ENCODE results near the gene GJB6. TPM values are rescaled to one million over a fixed set of nuclear protein-coding genes. Genes with fewer than 3 reads are reported as not detected.

GJB6 gene
- total RNA-seq, 1 donor from 2014 or later: not detected

DNA sequence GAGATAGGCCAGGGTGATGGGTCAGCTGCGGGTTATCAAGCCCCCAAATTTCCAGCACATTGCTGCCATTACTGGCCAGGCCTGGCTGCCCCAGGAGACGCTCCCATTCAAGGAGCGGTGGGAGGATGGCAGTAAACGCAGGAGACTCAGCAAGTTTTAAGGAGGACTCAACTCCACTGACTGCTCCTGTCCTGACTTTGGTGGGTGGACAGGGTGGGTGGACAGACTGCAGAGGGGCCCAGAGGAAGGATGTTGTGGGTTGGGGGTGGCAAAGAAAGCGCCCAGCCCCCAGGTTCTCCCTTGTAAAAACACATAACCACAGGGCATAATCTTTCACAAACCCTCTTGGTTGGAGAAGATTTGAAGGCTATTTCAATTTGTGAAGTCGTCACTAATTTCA is 4.4 kb downstream of the GJB6 start:
- no peak for DNase-seq (ENCODE audit: low read depth)
- TF ChIP-seq, protein P1, sequence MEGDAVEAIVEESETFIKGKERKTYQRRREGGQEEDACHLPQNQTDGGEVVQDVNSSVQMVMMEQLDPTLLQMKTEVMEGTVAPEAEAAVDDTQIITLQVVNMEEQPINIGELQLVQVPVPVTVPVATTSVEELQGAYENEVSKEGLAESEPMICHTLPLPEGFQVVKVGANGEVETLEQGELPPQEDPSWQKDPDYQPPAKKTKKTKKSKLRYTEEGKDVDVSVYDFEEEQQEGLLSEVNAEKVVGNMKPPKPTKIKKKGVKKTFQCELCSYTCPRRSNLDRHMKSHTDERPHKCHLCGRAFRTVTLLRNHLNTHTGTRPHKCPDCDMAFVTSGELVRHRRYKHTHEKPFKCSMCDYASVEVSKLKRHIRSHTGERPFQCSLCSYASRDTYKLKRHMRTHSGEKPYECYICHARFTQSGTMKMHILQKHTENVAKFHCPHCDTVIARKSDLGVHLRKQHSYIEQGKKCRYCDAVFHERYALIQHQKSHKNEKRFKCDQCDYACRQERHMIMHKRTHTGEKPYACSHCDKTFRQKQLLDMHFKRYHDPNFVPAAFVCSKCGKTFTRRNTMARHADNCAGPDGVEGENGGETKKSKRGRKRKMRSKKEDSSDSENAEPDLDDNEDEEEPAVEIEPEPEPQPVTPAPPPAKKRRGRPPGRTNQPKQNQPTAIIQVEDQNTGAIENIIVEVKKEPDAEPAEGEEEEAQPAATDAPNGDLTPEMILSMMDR (conservative IDR thresholded peaks at IDR 0.05; ENCODE audit: low read depth, low read length): no peak
- H3K4me3 ChIP-seq (ENCODE audit: low read depth, low read length): no peak overlapping the region

DNA sequence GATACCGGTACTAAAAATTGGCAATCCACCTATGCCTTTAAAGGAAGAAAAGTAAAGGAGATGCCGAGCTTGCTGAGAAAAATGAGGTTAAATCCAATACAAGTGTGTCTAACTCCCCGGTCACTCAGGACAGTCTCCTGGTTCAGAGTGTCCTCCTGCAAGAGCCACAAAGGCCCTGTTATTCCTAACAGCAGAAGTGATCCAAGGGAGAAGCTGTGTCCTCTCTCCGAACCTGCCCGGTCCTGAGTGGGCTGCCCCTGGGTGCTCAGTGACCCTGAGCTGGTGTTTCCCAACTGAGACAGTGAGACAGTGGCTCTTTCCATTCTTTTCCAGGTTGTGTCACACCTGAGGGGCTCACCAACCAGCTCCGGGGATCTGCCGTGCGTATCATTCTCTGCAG is 4.8 kb downstream of the GJB6 start:
- no peak for DNase-seq (ENCODE audit: low read depth)
- TF ChIP-seq, protein P1 (conservative IDR thresholded peaks at IDR 0.05; ENCODE audit: low read depth, low read length): no peak
- H3K4me3 ChIP-seq (ENCODE audit: low read depth, low read length): no peak overlapping the region

DNA sequence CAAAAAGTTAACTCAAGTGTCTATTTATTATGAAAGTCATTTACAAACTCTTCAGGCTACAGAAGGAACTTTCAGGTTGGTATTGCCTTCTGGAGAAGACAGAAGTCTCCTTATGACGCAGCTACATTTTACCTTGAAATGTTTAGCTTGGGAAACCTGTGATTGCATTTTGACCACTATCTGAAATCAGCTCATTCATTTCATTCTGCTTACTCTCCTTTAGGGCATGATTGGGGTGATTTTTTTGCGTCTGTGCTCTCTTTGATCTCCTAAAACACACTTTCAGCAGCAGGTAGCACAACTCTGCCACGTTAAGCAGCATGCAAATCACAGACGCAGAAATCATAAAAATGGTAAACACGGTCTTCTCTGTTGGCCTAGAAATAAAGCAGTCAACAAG is 9.6 kb downstream of the GJB6 start:
- H3K4me3 ChIP-seq (ENCODE audit: low read depth, low read length): no peak overlapping the region
- TF ChIP-seq, protein P1 (conservative IDR thresholded peaks at IDR 0.05; ENCODE audit: low read depth, low read length): no peak
- DNase-seq (ENCODE audit: low read depth): no peak

DNA sequence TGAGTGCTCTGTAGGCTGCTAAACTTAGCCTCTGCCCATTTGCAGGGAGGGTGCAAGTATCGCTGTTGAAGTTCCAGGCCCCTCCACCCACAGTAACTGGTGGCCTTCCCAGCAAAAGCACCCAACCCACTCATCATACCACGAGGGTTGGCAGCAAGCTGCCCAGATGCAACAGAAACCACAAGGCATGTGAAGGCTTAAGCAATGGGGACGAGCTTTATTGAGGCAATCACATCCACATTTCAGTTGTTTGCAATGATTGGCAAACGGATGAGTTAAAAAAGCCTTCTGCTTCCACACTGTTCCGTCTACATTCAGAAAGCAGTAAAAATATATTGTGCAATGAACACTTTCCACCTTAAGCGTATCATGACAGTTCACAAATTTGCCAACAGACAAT is 10.3 kb downstream of the GJB6 start:
- no peak for DNase-seq (ENCODE audit: low read depth)
- TF ChIP-seq, protein P1 (conservative IDR thresholded peaks at IDR 0.05; ENCODE audit: low read depth, low read length): no peak
- H3K4me3 ChIP-seq (ENCODE audit: low read depth, low read length): no peak overlapping the region

DNA sequence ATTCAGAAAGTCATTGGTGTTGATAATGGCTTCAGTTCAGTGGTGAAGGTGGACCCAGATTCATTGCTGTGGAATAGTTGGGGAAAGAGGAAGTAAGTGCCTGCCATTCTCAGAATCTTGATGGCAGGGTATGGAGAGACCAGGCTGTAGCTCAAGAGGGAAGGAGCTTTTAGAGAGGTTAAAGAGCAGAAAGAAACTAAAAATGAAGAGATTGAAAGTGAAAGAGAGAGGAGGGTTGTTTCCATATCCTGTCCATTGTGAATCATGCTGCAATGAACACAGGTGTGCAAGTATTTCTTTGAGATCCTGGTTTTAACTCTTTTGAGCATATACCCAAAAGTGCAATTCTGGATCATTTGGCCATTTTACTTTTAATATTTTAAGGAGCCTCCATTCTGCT is 12.5 kb downstream of the GJB6 start:
- TF ChIP-seq, protein P1 (conservative IDR thresholded peaks at IDR 0.05; ENCODE audit: low read depth, low read length): no peak
- DNase-seq (ENCODE audit: low read depth): no peak
- no peak overlapping the region for H3K4me3 ChIP-seq (ENCODE audit: low read depth, low read length)

DNA sequence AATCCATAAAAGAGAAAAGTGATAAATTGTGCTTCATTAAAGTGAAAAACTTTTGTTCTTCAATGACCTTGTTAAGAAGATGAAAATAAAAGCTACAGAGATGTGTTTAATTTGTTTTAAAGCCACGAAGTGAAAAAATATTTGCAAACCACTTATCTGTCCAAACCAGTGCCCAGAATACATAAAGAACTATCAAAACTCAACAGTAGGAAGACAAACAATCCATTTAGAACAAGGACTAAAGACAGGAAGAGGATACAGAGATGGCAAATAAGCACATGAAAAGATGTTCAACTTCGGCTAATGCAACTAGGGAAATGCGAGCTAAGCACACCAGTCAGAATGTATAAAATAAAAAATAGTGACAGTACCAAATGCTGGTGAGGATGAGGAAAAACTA is 15.0 kb downstream of the GJB6 start:
- DNase-seq (ENCODE audit: low read depth): no peak
- no peak overlapping the region for H3K4me3 ChIP-seq (ENCODE audit: low read depth, low read length)
- TF ChIP-seq, protein P1 (conservative IDR thresholded peaks at IDR 0.05; ENCODE audit: low read depth, low read length): no peak

DNA sequence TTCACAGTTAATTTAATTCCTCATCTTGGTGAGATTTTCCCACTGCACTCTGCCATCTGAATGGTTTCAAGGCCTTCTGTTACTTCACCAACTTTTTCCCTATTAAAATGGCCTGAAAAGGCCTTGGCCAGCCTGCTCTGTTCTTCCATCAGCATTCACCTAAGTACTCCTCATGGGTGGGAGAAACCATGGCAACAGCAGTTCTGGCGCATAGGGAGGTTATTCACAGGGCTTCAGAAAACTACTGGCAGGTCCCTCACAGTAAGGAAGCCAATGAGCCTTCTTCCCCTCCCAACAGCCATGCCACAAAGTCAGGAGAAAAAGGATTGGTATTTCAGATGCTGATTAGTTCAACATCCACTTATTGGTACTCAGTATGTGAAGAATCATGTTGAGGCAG is 22.2 kb downstream of the GJB6 start:
- TF ChIP-seq, protein P1 (conservative IDR thresholded peaks at IDR 0.05; ENCODE audit: low read depth, low read length): no peak
- no peak overlapping the region for H3K4me3 ChIP-seq (ENCODE audit: low read depth, low read length)
- DNase-seq (ENCODE audit: low read depth): no peak

Measured in epithelial cell of proximal tubule (primary cell).